ENCODE measurements around the gene DCTPP1. TPM values are rescaled to one million over a fixed set of nuclear protein-coding genes. Genes with fewer than 3 reads are reported as not detected.

DCTPP1 gene
- total and polyA plus RNA-seq, 2 experiments from 2014 or later = 20.2 to 45.7 TPM

DNA sequence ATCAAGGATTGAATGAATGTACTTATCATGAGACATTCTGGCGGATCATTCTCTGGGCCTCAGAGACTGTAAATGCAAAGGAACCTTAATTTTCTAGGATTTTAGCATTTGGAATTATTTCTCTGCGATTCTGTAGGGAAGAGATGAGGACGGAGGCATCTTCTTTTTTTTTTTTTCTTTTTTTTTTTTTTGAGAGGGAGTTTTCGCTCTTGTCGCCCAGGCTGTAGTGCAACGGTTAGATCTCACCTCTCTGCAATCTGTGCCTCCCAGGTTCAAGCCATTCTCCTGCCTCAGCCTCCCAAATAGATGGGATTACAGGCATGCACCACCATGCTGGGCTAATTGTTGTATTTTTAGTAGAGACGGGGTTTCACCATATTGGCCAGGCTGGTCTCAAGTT, 44.9 kb upstream of the DCTPP1 start:
- Histone ChIP-seq H3K4me2 (ENCODE audit: unreplicated experiment) (no peak overlapping the region), H3K27ac (no peak overlapping the region), H3K9me2 (ENCODE audit: insufficient read depth) (no peaks in the 10 kb centered on the region), H3F3A (ENCODE audit: insufficient read depth) (0 out of 2 replicates have a peak, but pooled peaks cover under 1% of the 10 kb centered on the region), H3K27me3 (replicated peaks; ENCODE audit: insufficient read depth) (peaks cover 48% of the 10 kb centered on the region), H2AFZ (no peak overlapping the region), H3K9me3 (ENCODE audit: low read depth) (no peaks in the 10 kb centered on the region), H3K36me3 (ENCODE audit: low read depth) (no peaks in the 10 kb centered on the region), H4K20me1 (ENCODE audit: insufficient read depth) (no peaks in the 10 kb centered on the region), H3K79me2 (ENCODE audit: insufficient read depth) (no peaks in the 10 kb centered on the region), H3K4me3 (no peak overlapping the region), H3K4me1 (ENCODE audit: insufficient read depth) (no peaks in the 10 kb centered on the region), H3K9ac (no peak overlapping the region)
- in situ Hi-C loops (cut with MboI) = no loop called here
- no peak for TF ChIP-seq EZH2 (IDR thresholded peaks at IDR 0.05; ENCODE audit: insufficient read depth, poor library complexity, severe bottlenecking)
- no peak for TF ChIP-seq EZH2phosphoT487 (IDR thresholded peaks at IDR 0.05; ENCODE audit: insufficient read depth, low read depth)
- DNase-seq = no peak
- 43 to 53% methylated on average over 7 of the region's 7 CpGs for WGBS, 2 experiments (ENCODE audit: low coverage in 1 of 2, low lambda C conversion rate in 2 of 2, missing lambda C conversion rate in 2 of 2)

DNA sequence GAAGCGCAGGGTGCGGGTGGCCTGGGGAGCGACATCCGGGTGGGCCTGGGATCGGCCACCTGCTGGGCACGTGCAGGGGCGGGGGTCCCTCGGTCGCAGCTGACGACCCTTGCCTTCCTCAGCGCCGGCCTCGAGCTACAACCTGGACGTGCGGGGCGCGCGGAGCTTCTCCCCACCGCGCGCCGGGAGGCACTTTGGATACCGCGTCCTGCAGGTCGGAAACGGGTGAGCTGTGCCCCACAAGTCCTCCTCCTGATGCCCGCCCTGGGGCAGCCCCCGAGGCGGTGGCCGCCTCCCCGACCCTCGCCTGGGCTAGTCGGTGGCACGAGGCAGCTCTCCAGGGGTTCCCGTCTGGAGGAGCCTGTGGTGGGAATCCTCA, 44.2 kb upstream of the DCTPP1 start:
- no peak overlapping the region for H3K9ac ChIP-seq
- no peaks in the 10 kb centered on the region for H3K79me2 ChIP-seq (ENCODE audit: insufficient read depth)
- in situ Hi-C loops (cut with MboI) = no loop called here
- no peak overlapping the region for H3K4me2 ChIP-seq (ENCODE audit: unreplicated experiment)
- 0 to 1% methylated on average over 21 to 25 of the region's 35 CpGs for WGBS, 2 experiments (ENCODE audit: low coverage in 1 of 2, low lambda C conversion rate in 2 of 2, missing lambda C conversion rate in 2 of 2)
- peaks cover 48% of the 10 kb centered on the region for H3K27me3 ChIP-seq (replicated peaks; ENCODE audit: insufficient read depth)
- H3K4me1 ChIP-seq (ENCODE audit: insufficient read depth) = no peaks in the 10 kb centered on the region
- H3F3A ChIP-seq (ENCODE audit: insufficient read depth) = peaks cover 6% of the 10 kb centered on the region; the same call in 1 of the 2 replicates
- no peak overlapping the region for H2AFZ ChIP-seq
- H3K4me3 ChIP-seq = no peak overlapping the region
- H3K36me3 ChIP-seq (ENCODE audit: low read depth) = no peaks in the 10 kb centered on the region
- no peak overlapping the region for H3K27ac ChIP-seq
- H3K9me3 ChIP-seq (ENCODE audit: low read depth) = no peaks in the 10 kb centered on the region
- H4K20me1 ChIP-seq (ENCODE audit: insufficient read depth) = no peaks in the 10 kb centered on the region
- no peak for TF ChIP-seq EZH2 (IDR thresholded peaks at IDR 0.05; ENCODE audit: insufficient read depth, poor library complexity, severe bottlenecking)
- no peak for DNase-seq
- H3K9me2 ChIP-seq (ENCODE audit: insufficient read depth) = no peaks in the 10 kb centered on the region

DNA sequence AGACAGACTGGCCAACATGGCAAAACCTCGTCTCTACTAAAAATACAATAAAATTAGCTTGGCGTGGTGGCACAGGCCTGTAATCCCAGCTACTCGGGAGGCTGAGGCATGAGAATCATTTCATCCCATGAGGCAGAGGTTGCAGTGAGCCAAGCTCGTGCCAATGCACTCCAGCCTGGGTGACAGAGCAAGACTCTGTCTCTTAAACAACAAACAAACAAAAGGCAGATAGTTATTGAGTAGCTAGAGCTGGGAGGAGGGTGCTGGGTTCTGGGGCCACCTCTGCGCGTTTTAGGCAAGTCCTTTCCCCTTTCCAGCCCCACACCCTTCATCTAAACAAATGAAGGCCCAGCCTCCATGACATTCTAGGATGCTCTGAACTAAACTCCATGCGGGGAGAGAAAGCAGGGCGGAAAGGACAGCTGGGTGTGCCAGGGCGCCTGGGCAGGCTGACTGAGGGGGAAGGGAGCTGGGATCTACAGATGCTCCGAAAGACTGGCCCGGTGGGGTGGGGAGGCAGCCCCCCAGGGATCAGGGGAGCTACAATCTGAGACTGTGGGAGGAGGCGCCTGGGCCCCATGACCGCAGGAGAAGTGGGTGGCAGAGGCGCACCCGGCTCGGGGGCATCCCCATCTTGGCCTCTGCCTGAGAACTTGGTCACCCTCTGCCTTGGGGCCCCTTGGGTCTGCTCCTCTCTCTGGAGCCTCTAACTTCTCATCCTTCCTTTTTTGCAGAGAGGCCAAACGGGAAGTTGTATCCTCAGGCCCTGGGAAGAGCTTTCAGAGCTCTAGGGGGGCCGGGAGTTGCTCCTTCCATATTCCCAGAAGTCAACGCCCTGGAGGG, 43.6 kb upstream of the DCTPP1 start:
- no peak overlapping the region for H2AFZ ChIP-seq
- in situ Hi-C loops (cut with MboI) = no loop called here
- whole genome bisulfite sequencing, 2 experiments (ENCODE audit: low coverage in 1 of 2, low lambda C conversion rate in 2 of 2, missing lambda C conversion rate in 2 of 2) = 41 to 48% methylated on average over 17 to 18 of the region's 19 CpGs

DNA sequence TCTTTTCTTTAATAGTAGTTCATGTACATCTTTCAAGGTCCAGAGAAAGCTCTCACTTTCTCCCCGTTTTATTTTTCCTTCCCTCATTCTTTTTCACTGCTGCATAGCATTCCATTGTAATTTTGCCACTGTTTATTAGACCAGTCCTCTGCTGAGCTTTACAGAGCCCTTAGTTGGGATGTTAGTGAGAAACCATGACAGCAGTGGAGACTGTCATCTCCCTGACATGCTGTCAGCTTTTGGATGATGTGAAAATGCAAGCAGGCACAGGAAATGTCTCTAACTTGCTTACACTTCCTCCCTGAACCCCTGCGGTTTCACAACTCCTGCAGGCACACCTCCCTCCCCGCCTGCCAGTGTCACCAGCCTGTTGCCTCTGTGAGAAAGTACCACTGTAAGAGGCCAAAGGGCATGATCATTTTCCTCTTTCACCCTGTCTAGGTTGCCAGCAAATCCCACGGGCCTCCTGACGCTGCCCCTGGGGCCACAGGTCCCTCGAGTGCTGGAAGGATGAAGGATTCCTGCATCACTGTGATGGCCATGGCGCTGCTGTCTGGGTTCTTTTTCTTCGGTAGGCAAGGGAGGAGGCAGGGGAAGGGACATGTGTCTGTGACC, 42.6 kb upstream of the DCTPP1 start, which contains the start of gene ITGAL:
Gene ITGAL, plus strand, starts transcription at position 415 of the 615 bp plus-strand sequence. Its CDS starts 96 bp downstream, at position 511.
- Histone ChIP-seq H3K4me1 (ENCODE audit: insufficient read depth) (no peaks in the 10 kb centered on the region), H3K27ac (no peak within 1 kb of the TSS), H3F3A (ENCODE audit: insufficient read depth) (peaks cover 6% of the 10 kb centered on the region; the same call in 1 of the 2 replicates), H3K36me3 (ENCODE audit: low read depth) (no peaks in the 10 kb centered on the region), H2AFZ (no peak within 1 kb of the TSS), H3K4me3 (no peak within 1 kb of the TSS), H3K79me2 (ENCODE audit: insufficient read depth) (no peaks in the 10 kb centered on the region), H3K9ac (no peak within 1 kb of the TSS), H3K4me2 (ENCODE audit: unreplicated experiment) (no peak within 1 kb of the TSS), H3K27me3 (replicated peaks; ENCODE audit: insufficient read depth) (peaks cover 48% of the 10 kb centered on the region), H4K20me1 (ENCODE audit: insufficient read depth) (no peaks in the 10 kb centered on the region), H3K9me2 (ENCODE audit: insufficient read depth) (no peaks in the 10 kb centered on the region), H3K9me3 (ENCODE audit: low read depth) (no peaks in the 10 kb centered on the region)
- 52 to 55% methylated on average over 8 of the region's 8 CpGs for WGBS, 2 experiments (ENCODE audit: low coverage in 1 of 2, low lambda C conversion rate in 2 of 2, missing lambda C conversion rate in 2 of 2)
- no peak for DNase-seq
- in situ Hi-C loops (cut with MboI) = no loop called here
- no peak for TF ChIP-seq EZH2 (IDR thresholded peaks at IDR 0.05; ENCODE audit: insufficient read depth, poor library complexity, severe bottlenecking)
- TF ChIP-seq EZH2phosphoT487 (IDR thresholded peaks at IDR 0.05; ENCODE audit: insufficient read depth, low read depth) = no peak

More for the DNA sequence above, 43.6 kb upstream of the DCTPP1 start:
- Histone ChIP-seq H3K36me3 (ENCODE audit: low read depth) (no peaks in the 10 kb centered on the region), H3K9me3 (ENCODE audit: low read depth) (no peaks in the 10 kb centered on the region), H3K4me1 (ENCODE audit: insufficient read depth) (no peaks in the 10 kb centered on the region), H3K9me2 (ENCODE audit: insufficient read depth) (no peaks in the 10 kb centered on the region), H3K4me2 (ENCODE audit: unreplicated experiment) (no peak overlapping the region), H4K20me1 (ENCODE audit: insufficient read depth) (no peaks in the 10 kb centered on the region), H3K9ac (no peak overlapping the region), H3K27me3 (replicated peaks; ENCODE audit: insufficient read depth) (peaks cover 48% of the 10 kb centered on the region), H3K4me3 (no peak overlapping the region), H3K27ac (no peak overlapping the region), H3K79me2 (ENCODE audit: insufficient read depth) (no peaks in the 10 kb centered on the region), H3F3A (ENCODE audit: insufficient read depth) (peaks cover 6% of the 10 kb centered on the region; the same call in 1 of the 2 replicates)
- TF ChIP-seq EZH2phosphoT487 (IDR thresholded peaks at IDR 0.05; ENCODE audit: insufficient read depth, low read depth) = no peak
- no peak for TF ChIP-seq EZH2 (IDR thresholded peaks at IDR 0.05; ENCODE audit: insufficient read depth, poor library complexity, severe bottlenecking)
- DNase-seq = no peak

All from GM23248 (cell line).